Glomerular endothelial cell (primary cell): ENCODE results near the gene ESYT1. TPM values are rescaled to one million over a fixed set of nuclear protein-coding genes. Genes with fewer than 3 reads are reported as not detected.

Experiments used
- DNase-seq: peaks from one replicate; pipeline ENCODE4 v3.0.0-alpha.2; 2011; ENCODE audit warnings: low read depth, low spot score; ENCODE audit errors: extremely low read depth
- total RNA-seq: library from RNA; depleted of rRNA; stranded (reverse); fragments of >200 nt; gene quantifications from 2 replicates; pipeline ENCODE4 v1.2.3, GENCODE V29; 2015

ESYT1 gene
- total RNA-seq, result 269 and 275 TPM in 2 replicates

- DNase-seq, result peak; percentile 99
These were observed at the start of gene ESYT1 for GRCh38 chr12:56127888-56128669. TSS of gene ESYT1 (plus strand) at chr12:56128267. CDS start at chr12:56128320, 53 bp downstream.

- DNase-seq, result no peak
These were observed 49.6 kb upstream of the ESYT1 start for GRCh38 chr12:56078427-56078826.

GRCh38 chr12:56078931-56079722 is 48.9 kb upstream of the ESYT1 start:
- no peak for DNase-seq

- DNase-seq, result no peak
These were observed 48.1 kb upstream of the ESYT1 start, which contains the start of gene ERBB3 for GRCh38 chr12:56079723-56080555. TSS of gene ERBB3 (plus strand) at chr12:56080165. CDS start at chr12:56080301, 136 bp downstream.

- no peak for DNase-seq
These were observed 47.4 kb upstream of the ESYT1 start for GRCh38 chr12:56080556-56081138.

- DNase-seq, result no peak
These were observed 46.4 kb upstream of the ESYT1 start for GRCh38 chr12:56081393-56082347.

- no peak for DNase-seq
These were observed 45.7 kb upstream of the ESYT1 start for GRCh38 chr12:56082382-56082781.

- DNase-seq, result no peak
These were observed 45.1 kb upstream of the ESYT1 start for GRCh38 chr12:56082967-56083366.

- no peak for DNase-seq
These were observed 43.0 kb upstream of the ESYT1 start for GRCh38 chr12:56084958-56085543.

- DNase-seq, result no peak
These were observed 42.0 kb upstream of the ESYT1 start for GRCh38 chr12:56086096-56086495.

GRCh38 chr12:56086608-56087007 is 41.5 kb upstream of the ESYT1 start:
- no peak for DNase-seq

- DNase-seq, result no peak
These were observed 40.8 kb upstream of the ESYT1 start for GRCh38 chr12:56087220-56087619.

- DNase-seq, result no peak
These were observed 30.3 kb upstream of the ESYT1 start for GRCh38 chr12:56097738-56098137.

- DNase-seq, result no peak
These were observed 29.5 kb upstream of the ESYT1 start for GRCh38 chr12:56098592-56098991.

GRCh38 chr12:56099787-56100186 is 28.3 kb upstream of the ESYT1 start:
- no peak for DNase-seq

- no peak for DNase-seq
These were observed 27.0 kb upstream of the ESYT1 start for GRCh38 chr12:56101045-56101444.

GRCh38 chr12:56102683-56103065 is 25.4 kb upstream of the ESYT1 start:
- no peak for DNase-seq

GRCh38 chr12:56103066-56103711 is 24.9 kb upstream of the ESYT1 start:
- no peak for DNase-seq

- DNase-seq, result no peak
These were observed 24.3 kb upstream of the ESYT1 start for GRCh38 chr12:56103823-56104108.
